DOHH2 (cell line): Measurements from ENCODE around the gene BRD7.

Experiments used
- CTCF ChIP-seq: fragments of 200-600 bp; sonication (generic); IDR thresholded peaks from one replicate; pipeline ENCODE4 v1.5.1; 2014; ENCODE audit warnings: antibody characterized with exemption, mild to moderate bottlenecking, low read depth, low read length; ENCODE audit not compliant: poor library complexity, severe bottlenecking
- EZH2phosphoT487 ChIP-seq: fragments of 200-600 bp; sonication (generic); IDR thresholded peaks from 2 replicates; pipeline ENCODE4 v1.6.1; 2017; ENCODE audit warnings: borderline replicate concordance, mild to moderate bottlenecking, antibody characterized with exemption, low read length, moderate library complexity, mixed read lengths

- TF ChIP-seq CTCF = no peak
- TF ChIP-seq EZH2phosphoT487 = no peak
These were observed 37.2 kb downstream of the BRD7 start for GRCh38 chr16:50331570-50331969.
